Measurements from ENCODE around the gene ZC3H12A.

- no peak for TF ChIP-seq CTCF (IDR thresholded peaks at IDR 0.05)
- TF ChIP-seq POLR2A (IDR thresholded peaks at IDR 0.05) = no peak
Observed at GRCh38 chr1:37452416-37452815, 22.0 kb upstream of the ZC3H12A start.
